ENCODE results near the gene LTA. TPM values are rescaled to one million over a fixed set of nuclear protein-coding genes. Genes with fewer than 3 reads are reported as not detected.

LTA gene
- polyA plus RNA-seq, 1 donor (not counting 4 experiments of a cell fraction or from before 2014, with no cell fraction given): 0.04 TPM

- Histone ChIP-seq H4K20me1 (ENCODE audit: control insufficient read depth, extremely low read depth, insufficient read depth, low read length) (no peaks in the 10 kb centered on the region), H3K36me3 (ENCODE audit: control insufficient read depth in 2 of 2, extremely low read depth in 1 of 2, insufficient read depth in 2 of 2, low read length in 2 of 2) (no peaks in the 10 kb centered on the region), H3K9me3 (ENCODE audit: control insufficient read depth, low read depth, low read length) (no peaks in the 10 kb centered on the region), H3K9me1 (ENCODE audit: control insufficient read depth, extremely low read depth, insufficient read depth, low read length) (no peaks in the 10 kb centered on the region), H3K79me2 (ENCODE audit: control insufficient read depth, insufficient read depth, low read length) (no peaks in the 10 kb centered on the region), H3K4me1 (ENCODE audit: control insufficient read depth, extremely low read depth, insufficient read depth, low read length) (peaks cover 15% of the 10 kb centered on the region), H3K9ac (ENCODE audit: control insufficient read depth, extremely low read depth, insufficient read depth, low read length) (peak within 1 kb of the TSS; percentile 87), H3K27ac (ENCODE audit: control insufficient read depth, insufficient read depth, low read length) (peak within 1 kb of the TSS; percentile 59), H3K27me3 (ENCODE audit: control insufficient read depth, extremely low read depth, insufficient read depth, low read length) (no peaks in the 10 kb centered on the region), H2AFZ (ENCODE audit: control insufficient read depth, low read length) (peak within 1 kb of the TSS; percentile 97), H3K4me3 (ENCODE audit: control insufficient read depth in 2 of 3, extremely low read depth in 1 of 3, insufficient read depth in 2 of 3, low read depth in 1 of 3, low read length in 3 of 3) (peak within 1 kb of the TSS; percentile 50 to 90 (median 85)), H3K4me2 (ENCODE audit: control insufficient read depth, extremely low read depth, insufficient read depth, low read depth, low read length) (peak within 1 kb of the TSS; percentile 93)
- FAIRE-seq (no peak), DNase-seq (ENCODE audit: low read depth, low spot score) (no peak)
- TF ChIP-seq EZH2 (IDR thresholded peaks at IDR 0.05; ENCODE audit: low read length) (no peak), CTCF (optimal IDR thresholded peaks at IDR 0.05 in 1 of 3, IDR thresholded peaks at IDR 0.05 in 1 of 3, conservative IDR thresholded peaks at IDR 0.05 in 1 of 3; ENCODE audit: extremely low read depth in 1 of 3, insufficient read depth in 2 of 3, low read length in 3 of 3) (no peak)
- dilution Hi-C loops (cut with MboI; ENCODE audit: extremely low pct_ligation_motif_present, low sequenced_read_pairs): no loop called here
These were observed 10.1 kb downstream of the LTA start, which contains the start of gene LTB for GRCh38 chr6:31582230-31582643. Gene LTB, minus strand, starts transcription at chr6:31582424. Its CDS starts 7 bp downstream, at chr6:31582417.

- Histone ChIP-seq H3K4me1 (ENCODE audit: control insufficient read depth, extremely low read depth, insufficient read depth, low read length) (peaks cover 4% of the 10 kb centered on the region), H3K9ac (ENCODE audit: control insufficient read depth, extremely low read depth, insufficient read depth, low read length) (no peak overlapping the region), H3K79me2 (ENCODE audit: control insufficient read depth, insufficient read depth, low read length) (no peaks in the 10 kb centered on the region), H3K9me1 (ENCODE audit: control insufficient read depth, extremely low read depth, insufficient read depth, low read length) (no peaks in the 10 kb centered on the region), H4K20me1 (ENCODE audit: control insufficient read depth, extremely low read depth, insufficient read depth, low read length) (no peaks in the 10 kb centered on the region), H3K4me3 (ENCODE audit: control insufficient read depth in 2 of 3, extremely low read depth in 1 of 3, insufficient read depth in 2 of 3, low read depth in 1 of 3, low read length in 3 of 3) (no peak overlapping the region), H3K9me3 (ENCODE audit: control insufficient read depth, low read depth, low read length) (no peaks in the 10 kb centered on the region), H3K27me3 (ENCODE audit: control insufficient read depth, extremely low read depth, insufficient read depth, low read length) (peaks cover 3% of the 10 kb centered on the region), H2AFZ (ENCODE audit: control insufficient read depth, low read length) (no peak overlapping the region), H3K36me3 (ENCODE audit: control insufficient read depth in 2 of 2, extremely low read depth in 1 of 2, insufficient read depth in 2 of 2, low read length in 2 of 2) (no peaks in the 10 kb centered on the region), H3K27ac (ENCODE audit: control insufficient read depth, insufficient read depth, low read length) (no peak overlapping the region), H3K4me2 (ENCODE audit: control insufficient read depth, extremely low read depth, insufficient read depth, low read depth, low read length) (no peak overlapping the region)
- DNase-seq (ENCODE audit: low read depth, low spot score) (no peak), FAIRE-seq (no peak)
- TF ChIP-seq EZH2 (IDR thresholded peaks at IDR 0.05; ENCODE audit: low read length): no peak
- peak; percentile 33 to 60 (median 46) for TF ChIP-seq CTCF (optimal IDR thresholded peaks at IDR 0.05 in 1 of 3, IDR thresholded peaks at IDR 0.05 in 1 of 3, conservative IDR thresholded peaks at IDR 0.05 in 1 of 3; ENCODE audit: extremely low read depth in 1 of 3, insufficient read depth in 2 of 3, low read length in 3 of 3)
- dilution Hi-C loops (cut with MboI; ENCODE audit: extremely low pct_ligation_motif_present, low sequenced_read_pairs): no loop called here
These were observed 13.4 kb downstream of the LTA start for GRCh38 chr6:31585491-31585890.

Measured in keratinocyte (primary cell).